HepG2 (cell line): ENCODE data around the gene GPATCH4. TPM values are rescaled to one million over a fixed set of nuclear protein-coding genes. Genes with fewer than 3 reads are reported as not detected.

Experiments used
- MATR3 ChIP-seq: sonication (generic); formaldehyde crosslinking; IDR thresholded peaks from 2 replicates; pipeline ENCODE4 v1.4.0; 2020; ENCODE audit warnings: missing genetic modification reagents
- polyA plus RNA-seq, 8 experiments: library from polyadenylated mRNA; depleted of rRNA in 3 of 8; stranded (reverse) in 7 of 8; unstranded in 1 of 8; fragments of >200 nt; fragmentation: Illumina TruSeq in 4 of 8; extraction: Trizol in 4 of 8; gene quantifications; 2 replicates each; pipeline versions ENCODE4 v1.2.1 to v1.2.3, GENCODE V29; 2011 to 2016; ENCODE audit warnings: low read depth in 4 of 8, missing spikeins in 1 of 8, mixed read lengths in 1 of 8; ENCODE audit not compliant: insufficient read depth in 1 of 8
- total RNA-seq, 5 experiments: library from RNA; depleted of rRNA; stranded (reverse); fragments of >200 nt; fragmentation: Illumina TruSeq; extraction: Trizol; gene quantifications; 2 replicates each; pipeline ENCODE4 v1.2.3, GENCODE V29; 2016; ENCODE audit warnings: low read depth in 1 of 5
- TF ChIP-seq, protein P1 (sequence below): sonication (generic); formaldehyde crosslinking; IDR thresholded peaks from 2 replicates; pipeline ENCODE4 v1.5.0; 2020; ENCODE audit warnings: mild to moderate bottlenecking, missing genetic modification reagents
- TF ChIP-seq, protein P2 (sequence below): sonication (generic); formaldehyde crosslinking; IDR thresholded peaks from 2 replicates; pipeline ENCODE4 v1.4.0; 2020; ENCODE audit warnings: missing genetic modification reagents

The GPATCH4 gene
- total and polyA plus RNA-seq, 2 of the 13 experiments (the other 11 are each of a cell fraction or from before 2014, with no cell fraction given), result 19.2 to 37.9 TPM

DNA sequence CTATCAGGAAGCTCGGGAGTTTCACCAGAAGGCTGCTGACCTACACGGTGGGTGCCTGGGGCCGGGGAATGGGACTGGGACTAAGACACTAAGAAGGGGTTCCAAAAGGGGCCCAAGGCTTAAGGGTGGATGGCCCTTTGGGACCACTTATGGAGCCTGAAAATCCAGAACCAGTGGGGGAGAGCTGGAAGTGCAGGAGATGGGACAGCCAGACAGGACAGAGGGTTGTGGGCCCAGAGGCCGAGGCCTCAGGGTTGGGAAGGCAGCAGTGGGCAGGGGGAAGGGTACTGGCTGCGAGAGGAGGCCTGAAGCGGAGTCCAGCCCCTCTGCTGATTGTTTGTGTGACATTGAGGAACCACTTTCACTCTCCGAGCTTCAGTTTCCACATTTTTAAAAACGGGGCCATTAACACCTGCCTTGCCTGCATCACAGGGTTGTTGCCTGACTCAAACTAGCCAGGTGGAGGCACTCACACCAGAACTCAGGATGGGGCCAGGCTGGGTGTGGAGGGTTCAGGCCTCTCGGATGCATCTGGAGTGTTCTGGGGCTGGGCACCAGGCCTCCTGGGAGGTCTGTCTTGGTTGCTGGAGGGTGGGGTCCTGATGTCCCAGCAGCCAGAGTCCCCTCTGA is 18.8 kb downstream of the GPATCH4 start (continued):
- TF ChIP-seq, protein P1, sequence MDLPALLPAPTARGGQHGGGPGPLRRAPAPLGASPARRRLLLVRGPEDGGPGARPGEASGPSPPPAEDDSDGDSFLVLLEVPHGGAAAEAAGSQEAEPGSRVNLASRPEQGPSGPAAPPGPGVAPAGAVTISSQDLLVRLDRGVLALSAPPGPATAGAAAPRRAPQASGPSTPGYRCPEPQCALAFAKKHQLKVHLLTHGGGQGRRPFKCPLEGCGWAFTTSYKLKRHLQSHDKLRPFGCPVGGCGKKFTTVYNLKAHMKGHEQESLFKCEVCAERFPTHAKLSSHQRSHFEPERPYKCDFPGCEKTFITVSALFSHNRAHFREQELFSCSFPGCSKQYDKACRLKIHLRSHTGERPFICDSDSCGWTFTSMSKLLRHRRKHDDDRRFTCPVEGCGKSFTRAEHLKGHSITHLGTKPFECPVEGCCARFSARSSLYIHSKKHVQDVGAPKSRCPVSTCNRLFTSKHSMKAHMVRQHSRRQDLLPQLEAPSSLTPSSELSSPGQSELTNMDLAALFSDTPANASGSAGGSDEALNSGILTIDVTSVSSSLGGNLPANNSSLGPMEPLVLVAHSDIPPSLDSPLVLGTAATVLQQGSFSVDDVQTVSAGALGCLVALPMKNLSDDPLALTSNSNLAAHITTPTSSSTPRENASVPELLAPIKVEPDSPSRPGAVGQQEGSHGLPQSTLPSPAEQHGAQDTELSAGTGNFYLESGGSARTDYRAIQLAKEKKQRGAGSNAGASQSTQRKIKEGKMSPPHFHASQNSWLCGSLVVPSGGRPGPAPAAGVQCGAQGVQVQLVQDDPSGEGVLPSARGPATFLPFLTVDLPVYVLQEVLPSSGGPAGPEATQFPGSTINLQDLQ, result no peak
- TF ChIP-seq, protein P2, sequence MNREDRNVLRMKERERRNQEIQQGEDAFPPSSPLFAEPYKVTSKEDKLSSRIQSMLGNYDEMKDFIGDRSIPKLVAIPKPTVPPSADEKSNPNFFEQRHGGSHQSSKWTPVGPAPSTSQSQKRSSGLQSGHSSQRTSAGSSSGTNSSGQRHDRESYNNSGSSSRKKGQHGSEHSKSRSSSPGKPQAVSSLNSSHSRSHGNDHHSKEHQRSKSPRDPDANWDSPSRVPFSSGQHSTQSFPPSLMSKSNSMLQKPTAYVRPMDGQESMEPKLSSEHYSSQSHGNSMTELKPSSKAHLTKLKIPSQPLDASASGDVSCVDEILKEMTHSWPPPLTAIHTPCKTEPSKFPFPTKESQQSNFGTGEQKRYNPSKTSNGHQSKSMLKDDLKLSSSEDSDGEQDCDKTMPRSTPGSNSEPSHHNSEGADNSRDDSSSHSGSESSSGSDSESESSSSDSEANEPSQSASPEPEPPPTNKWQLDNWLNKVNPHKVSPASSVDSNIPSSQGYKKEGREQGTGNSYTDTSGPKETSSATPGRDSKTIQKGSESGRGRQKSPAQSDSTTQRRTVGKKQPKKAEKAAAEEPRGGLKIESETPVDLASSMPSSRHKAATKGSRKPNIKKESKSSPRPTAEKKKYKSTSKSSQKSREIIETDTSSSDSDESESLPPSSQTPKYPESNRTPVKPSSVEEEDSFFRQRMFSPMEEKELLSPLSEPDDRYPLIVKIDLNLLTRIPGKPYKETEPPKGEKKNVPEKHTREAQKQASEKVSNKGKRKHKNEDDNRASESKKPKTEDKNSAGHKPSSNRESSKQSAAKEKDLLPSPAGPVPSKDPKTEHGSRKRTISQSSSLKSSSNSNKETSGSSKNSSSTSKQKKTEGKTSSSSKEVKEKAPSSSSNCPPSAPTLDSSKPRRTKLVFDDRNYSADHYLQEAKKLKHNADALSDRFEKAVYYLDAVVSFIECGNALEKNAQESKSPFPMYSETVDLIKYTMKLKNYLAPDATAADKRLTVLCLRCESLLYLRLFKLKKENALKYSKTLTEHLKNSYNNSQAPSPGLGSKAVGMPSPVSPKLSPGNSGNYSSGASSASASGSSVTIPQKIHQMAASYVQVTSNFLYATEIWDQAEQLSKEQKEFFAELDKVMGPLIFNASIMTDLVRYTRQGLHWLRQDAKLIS, result no peak
- TF ChIP-seq MATR3, result no peak
